Ovary (tissue), 9 donors: Measurements from ENCODE around the gene CKLF. TPM values are rescaled to one million over a fixed set of nuclear protein-coding genes. Genes with fewer than 3 reads are reported as not detected.

Source experiments
- DNase-seq, 5 donors: peaks; one replicate each; pipeline ENCODE4 v3.0.0-alpha.2; 2019 to 2020
- H3K27ac ChIP-seq, 2 donors: fragments of 200-600 bp; one replicate each; pipeline versions ENCODE4 v1.5.1 to v1.8.0; 2019 to 2022
- H3K27me3 ChIP-seq: fragments of 200-600 bp; one replicate; pipeline ENCODE4 v1.8.0; 2022
- H3K36me3 ChIP-seq: fragments of 200-600 bp; sonication (generic); one replicate; pipeline ENCODE4 v1.5.1; 2019
- H3K4me1 ChIP-seq: one replicate; pipeline ENCODE4 v1.8.1; 2013; ENCODE audit warnings: mild to moderate bottlenecking, moderate library complexity; ENCODE audit not compliant: insufficient read depth
- H3K4me3 ChIP-seq: fragments of 200-600 bp; sonication (generic); one replicate; pipeline ENCODE4 v1.5.1; 2017
- H3K9me3 ChIP-seq, 2 donors: fragments of 200-600 bp in 1 of 2; sonication (generic) in 1 of 2; one replicate each; pipeline versions ENCODE4 v1.5.1 to v1.8.1; 2013 to 2019; ENCODE audit warnings: mild to moderate bottlenecking in 1 of 2, moderate library complexity in 1 of 2
- CTCF ChIP-seq, 3 donors: fragments of 450-650 bp in 2 of 3; fragments of 200-600 bp in 1 of 3; IDR thresholded peaks; one replicate each; pipeline versions ENCODE4 v1.5.1 to v1.8.0; 2016 to 2022; ENCODE audit warnings: antibody characterized with exemption in 3 of 3, mild to moderate bottlenecking in 1 of 3
- EP300 ChIP-seq: sonication (generic); formaldehyde crosslinking; IDR thresholded peaks from one replicate; pipeline ENCODE4 v1.6.1; 2017; ENCODE audit warnings: antibody characterized with exemption
- POLR2A ChIP-seq: fragments of 450-650 bp; IDR thresholded peaks from one replicate; pipeline ENCODE4 v1.6.1; 2017; ENCODE audit warnings: antibody characterized with exemption, mild to moderate bottlenecking, moderate library complexity
- WGBS, 3 donors: extraction: QIAGEN DNeasy Blood & Tissue Kit in 1 of 3; methylation state at CpG; one replicate each; pipeline versions ENCODE4 v1.1.5 to v1.1.7; 2013 to 2017; 5-methylcytosine and 5-hydroxymethylcytosine counted together
- intact Hi-C, 4 donors: fragments of 100-400 bp; cut with DNase I; formaldehyde crosslinking; loops; one replicate each; pipeline versions ENCODE4 v1.11.0 to v1.15.1; 2022 to 2023
- polyA plus RNA-seq, 2 donors: library from polyadenylated mRNA; stranded (reverse); fragments of 200-250 nt in 1 of 2; fragments of 350-450 nt in 1 of 2; fragmentation: Illumina TruSeq in 1 of 2; extraction: RNeasy Lipid Tissue Mini Kit (QIAGEN cat#74804) in 1 of 2; gene quantifications; one replicate each; pipeline ENCODE4 v1.2.3, GENCODE V29; 2013 to 2014
- total RNA-seq, 7 donors: library from RNA; depleted of rRNA in 2 of 7; stranded (reverse); fragments of >200 nt in 2 of 7; fragmentation: NEBNext Ultra II Directional in 3 of 7; extraction: Animal tissue kit (Norgen Biotek cat#: 25700) in 3 of 7; gene quantifications; one replicate each; pipeline versions ENCODE4 v1.1.0 to v1.2.4, GENCODE V29; 2016 to 2023
- donor health status: DM: no; HTN: no; CAD: no; lungs with moderate emphysema.
- donor health status: DM: no; HTN: no; CAD: no.
- donor health status: Bipolar disorder and iron deficiency.
- donor health status: DM: yes; HTN: yes; CAD: no.
- donor health status: DM: no; HTN: no; CAD: no.
- donor health status: DM: yes; HTN: yes; CAD: no.

CKLF gene
- total and polyA plus RNA-seq, 9 donors = 22.3 to 46.8 (median 32.6) TPM

- no peaks in the 10 kb centered on the region for H3K36me3 ChIP-seq
- no peak overlapping the region for H3K4me3 ChIP-seq
- no peak overlapping the region for H3K27ac ChIP-seq
- H3K27me3 ChIP-seq = no peaks in the 10 kb centered on the region
- peaks cover 5% of the 10 kb centered on the region for H3K4me1 ChIP-seq
- intact Hi-C loops = no loop called here
- H3K9me3 ChIP-seq = no peaks in the 10 kb centered on the region
- 19 to 39% (median 27%) methylated on average over 1 of the region's 1 CpG for WGBS, 3 donors
- TF ChIP-seq POLR2A (no peak), EP300 (no peak), CTCF (IDR thresholded peaks at IDR 0.05) (no peak)
- no peak for DNase-seq
These were observed 21.7 kb downstream of the CKLF start for GRCh38 chr16:66574081-66574480.

- no peaks in the 10 kb centered on the region for H3K9me3 ChIP-seq
- H3K4me3 ChIP-seq = no peak overlapping the region
- no peaks in the 10 kb centered on the region for H3K36me3 ChIP-seq
- no peak overlapping the region for H3K27ac ChIP-seq
- peaks cover 6% of the 10 kb centered on the region for H3K4me1 ChIP-seq
- WGBS, 3 donors = 62 to 75% (median 68%) methylated on average over 3 of the region's 3 CpGs
- TF ChIP-seq POLR2A (no peak), CTCF (IDR thresholded peaks at IDR 0.05) (no peak), EP300 (no peak)
- intact Hi-C loops = no loop called here
- no peaks in the 10 kb centered on the region for H3K27me3 ChIP-seq
- no peak for DNase-seq
These were observed 22.2 kb downstream of the CKLF start for GRCh38 chr16:66574531-66574930.

GRCh38 chr16:66575060-66575459 lies 22.7 kb downstream of the CKLF start:
- peaks cover 6% of the 10 kb centered on the region for H3K4me1 ChIP-seq
- WGBS, 3 donors = 93 to 96% (median 95%) methylated on average over 3 of the region's 3 CpGs
- H3K9me3 ChIP-seq = no peaks in the 10 kb centered on the region
- TF ChIP-seq CTCF (IDR thresholded peaks at IDR 0.05) = no peak
- TF ChIP-seq POLR2A = no peak
- TF ChIP-seq EP300 = no peak
- no peak overlapping the region for H3K4me3 ChIP-seq
- H3K36me3 ChIP-seq = no peaks in the 10 kb centered on the region
- DNase-seq = no peak
- intact Hi-C loops = no loop called here
- H3K27ac ChIP-seq = no peak overlapping the region
- H3K27me3 ChIP-seq = no peaks in the 10 kb centered on the region

- 89 to 96% (median 95%) methylated on average over 5 of the region's 5 CpGs for WGBS, 3 donors
These were observed 23.9 kb downstream of the CKLF start for GRCh38 chr16:66576296-66576695.

More at GRCh38 chr16:66576296-66576695, 23.9 kb downstream of the CKLF start:
- Histone ChIP-seq H3K27me3 (no peaks in the 10 kb centered on the region), H3K9me3 (no peaks in the 10 kb centered on the region), H3K27ac (no peak overlapping the region), H3K36me3 (no peaks in the 10 kb centered on the region), H3K4me1 (peaks cover 6% of the 10 kb centered on the region), H3K4me3 (no peak overlapping the region)
- no peak for DNase-seq
- intact Hi-C loops = no loop called here
- no peak for TF ChIP-seq POLR2A
- no peak for TF ChIP-seq EP300
- no peak for TF ChIP-seq CTCF (IDR thresholded peaks at IDR 0.05)
